HL-60/S4 (cell line): ENCODE data around the gene PCDHB1.

ENCODE experiments used
- in situ Hi-C: fragments of 300-500 bp; cut with MboI; formaldehyde crosslinking; loops from 2 replicates; pipeline ENCODE4 v1.14.3; 2022; ENCODE audit warnings: low sequenced_read_pairs

Gene PCDHB1

DNA sequence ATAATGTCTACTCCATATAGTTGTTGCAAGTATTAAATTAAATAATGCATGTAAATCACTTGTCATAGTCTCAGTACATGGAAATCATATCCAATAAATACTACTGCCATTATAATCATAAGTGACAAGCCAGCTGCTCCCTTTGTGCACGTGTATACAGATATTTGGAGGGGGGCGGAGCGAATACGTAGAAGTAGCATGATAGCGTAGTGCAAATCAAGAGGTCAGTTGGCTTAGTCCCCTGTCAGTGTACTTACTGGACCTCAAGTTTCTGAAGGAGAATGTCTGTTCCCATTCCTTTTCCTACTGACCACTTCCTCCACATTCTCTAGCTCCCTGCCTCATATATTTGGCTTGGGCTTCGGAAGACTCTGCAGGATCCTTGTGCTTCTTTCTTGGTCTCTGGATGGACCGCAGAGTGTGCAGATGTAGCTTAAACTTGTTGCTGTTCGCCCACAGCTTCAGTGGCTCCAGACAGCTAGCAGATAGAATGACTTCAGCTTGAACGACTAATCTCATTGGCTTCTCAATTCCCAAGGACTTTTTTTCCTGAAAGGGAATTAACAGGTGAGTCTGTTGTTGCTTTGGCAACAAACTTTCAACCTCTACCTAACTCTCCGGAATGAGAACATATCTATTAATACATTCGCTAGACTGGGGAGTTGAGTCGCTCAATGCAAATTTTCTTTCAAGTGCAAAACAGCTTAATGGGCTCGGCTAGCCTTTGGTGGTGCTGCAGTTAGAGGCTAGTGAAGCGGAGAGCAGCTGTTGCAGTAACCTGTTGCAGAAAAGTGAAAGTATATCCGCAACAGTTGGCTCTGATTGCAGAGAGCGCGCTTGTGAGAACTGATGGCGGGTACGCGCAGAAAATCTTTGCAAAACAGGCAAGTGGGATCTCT lies at the start of gene PCDHB1:
Gene PCDHB1 (plus strand): TSS at position 753 of the 899 bp plus-strand sequence. CDS start 97 bp downstream, at position 850.
- in situ Hi-C loops = no loop called here

DNA sequence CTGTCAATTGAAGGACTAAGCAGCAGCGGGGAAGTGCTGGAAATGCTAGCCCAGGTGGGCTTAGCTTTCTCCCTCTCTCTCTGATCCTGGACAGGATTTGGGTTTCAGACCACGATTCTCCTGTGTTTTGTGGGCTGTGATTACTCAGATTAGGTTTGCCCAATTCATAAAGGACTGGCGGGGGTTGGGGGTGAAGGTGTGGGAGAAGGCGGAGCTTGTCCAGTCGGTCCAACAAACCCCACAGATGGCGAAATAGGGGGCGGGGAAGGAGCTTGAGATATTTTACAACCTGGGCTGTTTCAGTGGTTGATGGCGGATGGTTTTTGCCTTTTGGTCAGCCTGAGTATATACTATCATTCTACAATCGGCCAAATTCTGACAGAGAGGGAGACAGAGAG lies 49.7 kb upstream of the PCDHB1 start:
- in situ Hi-C loops = no loop called here

DNA sequence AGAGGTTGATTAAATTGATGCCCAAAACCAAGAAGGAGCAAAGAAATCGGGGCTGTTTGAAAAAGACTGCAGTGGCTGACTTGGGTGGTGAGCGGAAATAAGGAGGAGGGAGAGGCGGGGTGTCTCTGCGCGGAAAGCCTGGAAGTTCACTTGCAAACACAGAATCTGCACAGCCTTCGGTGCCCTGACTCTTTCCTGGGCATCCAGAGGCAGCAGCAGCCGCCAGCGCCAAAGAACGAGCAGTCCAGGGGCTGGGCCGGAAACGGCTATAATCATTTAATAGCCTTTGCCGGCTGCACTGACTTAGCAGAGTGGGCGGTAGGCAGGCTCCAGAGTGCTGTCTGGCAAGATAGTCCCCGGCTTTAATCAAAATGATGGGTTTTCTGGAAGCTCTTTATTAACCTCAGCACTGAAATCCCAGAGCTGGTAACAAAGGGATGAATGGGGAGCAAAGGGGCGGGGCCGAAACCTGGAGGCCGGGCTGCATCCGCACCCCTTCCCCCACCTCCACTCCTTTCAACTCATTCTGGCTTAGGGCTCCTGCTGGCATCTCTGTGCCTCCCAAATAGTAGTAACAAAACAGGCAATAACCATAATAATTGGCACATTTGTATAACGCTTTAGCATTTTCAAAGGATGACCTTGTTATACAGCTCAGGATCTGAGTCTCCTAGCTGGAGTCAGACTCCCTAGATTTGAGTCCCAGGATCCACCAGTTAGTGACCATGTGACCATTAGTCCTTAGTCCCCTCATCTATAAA lies 49.1 kb upstream of the PCDHB1 start:
- in situ Hi-C loops = no loop called here

GRCh38 chr5:141002605-141002965 lies 48.6 kb upstream of the PCDHB1 start:
- in situ Hi-C loops = no loop called here

GRCh38 chr5:141003031-141003430 lies 48.1 kb upstream of the PCDHB1 start:
- in situ Hi-C loops = no loop called here

- in situ Hi-C loops = no loop called here
These were observed 47.2 kb upstream of the PCDHB1 start for GRCh38 chr5:141003791-141004611.

DNA sequence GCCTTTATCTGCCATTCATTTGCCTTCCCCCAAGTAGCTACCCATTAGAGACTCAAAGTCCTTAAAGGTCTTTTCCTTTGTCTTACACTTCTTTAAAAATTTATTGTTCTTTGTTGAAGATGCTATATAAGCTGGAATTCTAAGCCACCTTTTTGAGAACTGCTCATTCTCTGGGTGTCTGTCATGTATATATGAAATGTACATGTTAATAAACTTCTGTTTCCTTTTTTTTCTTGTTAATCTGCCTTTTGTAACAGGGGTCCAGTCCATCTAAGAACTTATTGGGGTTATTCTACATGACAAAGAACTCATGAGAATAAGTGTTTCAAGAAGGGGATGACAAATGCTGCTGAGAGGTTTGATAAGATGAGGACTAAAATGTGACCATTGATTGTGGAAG lies 43.4 kb upstream of the PCDHB1 start:
- in situ Hi-C loops = no loop called here

GRCh38 chr5:141010047-141010793 lies 41.0 kb upstream of the PCDHB1 start:
- in situ Hi-C loops = no loop called here

DNA sequence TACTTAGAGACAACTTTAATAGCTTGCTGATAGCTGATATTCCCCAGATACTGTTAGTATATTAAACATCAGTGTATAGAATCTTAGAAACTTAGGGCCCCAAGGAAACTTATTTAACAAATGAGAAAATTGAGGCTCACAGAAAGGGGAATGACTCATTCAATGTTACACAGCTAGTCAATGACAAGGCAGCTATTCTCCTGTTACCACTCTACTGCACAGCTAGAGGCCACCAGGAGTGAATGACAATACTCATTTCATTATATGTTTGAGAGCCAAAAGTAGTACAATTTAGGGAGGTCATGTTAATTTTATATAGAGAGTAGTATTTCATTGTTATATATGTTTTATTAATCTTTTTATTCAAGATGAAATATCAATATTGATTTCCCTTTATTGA lies 33.2 kb upstream of the PCDHB1 start:
- in situ Hi-C loops = no loop called here

DNA sequence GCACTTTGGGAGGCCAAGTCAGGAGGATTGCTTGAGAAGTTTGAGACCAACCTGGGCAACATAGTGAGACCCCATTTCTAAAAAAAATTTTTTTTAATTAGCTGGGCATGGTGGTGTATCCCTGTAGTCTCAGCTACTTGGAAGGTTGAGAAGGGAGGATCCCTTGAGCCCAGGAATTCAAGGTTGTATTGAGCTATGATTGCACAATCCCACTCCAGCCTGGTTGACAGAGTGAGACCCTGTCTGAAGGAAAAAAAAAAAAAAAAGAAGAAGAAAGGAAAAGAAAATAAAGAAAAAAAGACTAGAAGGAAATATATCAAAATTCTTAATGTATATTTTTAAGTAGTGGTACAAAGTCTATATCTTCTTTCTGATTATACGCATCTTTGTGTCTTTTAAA lies 28.8 kb upstream of the PCDHB1 start:
- in situ Hi-C loops = no loop called here

- in situ Hi-C loops = no loop called here
These were observed 20.2 kb upstream of the PCDHB1 start for GRCh38 chr5:141031006-141031405.

DNA sequence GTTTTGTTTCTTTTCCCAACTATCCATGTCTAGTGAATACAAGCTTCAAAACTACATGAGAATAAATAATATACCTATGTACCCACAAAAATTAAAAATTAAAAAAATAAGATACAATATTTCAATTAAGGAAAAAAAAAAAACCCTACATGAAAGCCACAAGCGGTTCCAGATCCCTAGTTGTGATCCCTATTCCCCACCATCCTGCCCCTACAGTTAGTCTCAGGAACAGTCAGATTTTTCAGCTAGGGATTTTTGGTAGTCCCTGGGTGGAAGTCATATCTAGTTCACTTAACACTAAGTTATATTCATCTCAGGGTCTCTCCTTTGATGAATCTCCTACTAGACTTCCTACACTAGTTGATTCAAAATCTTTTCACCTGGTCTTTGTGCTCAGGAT lies 18.5 kb upstream of the PCDHB1 start:
- in situ Hi-C loops = no loop called here

- in situ Hi-C loops = no loop called here
These were observed 12.1 kb upstream of the PCDHB1 start for GRCh38 chr5:141039061-141039460.

DNA sequence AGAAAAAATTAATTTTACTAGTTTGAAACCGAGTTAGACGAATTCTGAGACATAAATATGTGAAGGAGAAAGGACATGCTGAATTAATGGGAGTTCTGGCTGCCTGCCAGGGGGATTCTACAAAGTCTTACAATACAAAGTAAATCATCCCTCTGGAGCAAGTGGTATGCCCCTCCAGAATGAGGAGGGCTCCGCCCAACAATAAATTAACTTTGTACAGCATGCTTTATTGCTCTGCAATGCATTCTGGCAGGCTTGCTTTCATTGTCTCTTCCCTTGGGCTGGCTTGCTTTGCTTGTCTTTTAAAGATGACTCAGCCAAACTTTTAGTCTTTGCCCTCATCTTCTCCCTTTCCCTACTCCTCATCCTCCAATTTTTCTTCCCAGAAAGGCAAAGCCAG lies 11.7 kb upstream of the PCDHB1 start:
- in situ Hi-C loops = no loop called here

- in situ Hi-C loops = no loop called here
These were observed 10.9 kb upstream of the PCDHB1 start for GRCh38 chr5:141040093-141040770.

GRCh38 chr5:141040771-141041426 lies 10.3 kb upstream of the PCDHB1 start:
- in situ Hi-C loops = no loop called here

DNA sequence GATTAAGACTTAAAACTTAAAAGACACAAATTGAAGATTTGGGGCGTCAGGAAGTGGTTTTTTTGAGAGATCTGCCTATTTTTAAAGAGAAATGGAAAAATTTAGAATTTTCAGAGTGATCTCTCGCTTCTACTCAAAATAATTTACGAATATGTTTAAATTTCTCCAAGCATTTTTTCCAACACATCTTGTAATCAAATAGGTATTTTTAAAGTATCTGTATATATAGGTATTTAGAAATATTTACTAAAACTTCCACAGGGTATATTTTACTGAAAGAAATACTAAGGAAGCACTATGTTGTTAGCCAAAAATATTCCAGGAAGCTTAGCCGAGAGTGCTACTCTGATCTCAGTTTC lies 9.8 kb upstream of the PCDHB1 start:
- in situ Hi-C loops = no loop called here

- in situ Hi-C loops = no loop called here
These were observed 8.6 kb upstream of the PCDHB1 start for GRCh38 chr5:141042555-141042954.

- in situ Hi-C loops = no loop called here
These were observed 320 bp downstream of the PCDHB1 start for GRCh38 chr5:141051521-141051866.

DNA sequence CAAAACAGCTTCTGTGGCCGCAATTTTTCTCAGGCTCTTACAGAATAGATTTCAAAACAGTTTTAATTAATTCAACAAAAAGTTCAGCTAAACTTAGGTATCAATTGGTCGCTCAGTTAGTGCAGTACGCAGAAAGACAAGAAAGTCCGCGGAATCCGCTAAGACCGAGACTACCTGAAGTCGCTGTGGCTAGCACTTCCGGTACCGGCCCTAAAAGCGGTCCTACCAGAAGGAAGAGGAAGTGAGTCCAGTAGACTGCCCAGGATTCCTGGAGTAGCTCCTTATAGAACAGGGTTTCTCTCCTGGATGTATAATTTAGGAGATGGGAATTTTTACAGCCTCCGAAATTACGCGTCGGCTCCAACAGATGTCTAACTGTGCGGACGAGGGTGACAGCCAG lies 26.7 kb downstream of the PCDHB1 start:
- in situ Hi-C loops = no loop called here
